ENCODE data around the gene BAHCC1.

Gene BAHCC1

DNA sequence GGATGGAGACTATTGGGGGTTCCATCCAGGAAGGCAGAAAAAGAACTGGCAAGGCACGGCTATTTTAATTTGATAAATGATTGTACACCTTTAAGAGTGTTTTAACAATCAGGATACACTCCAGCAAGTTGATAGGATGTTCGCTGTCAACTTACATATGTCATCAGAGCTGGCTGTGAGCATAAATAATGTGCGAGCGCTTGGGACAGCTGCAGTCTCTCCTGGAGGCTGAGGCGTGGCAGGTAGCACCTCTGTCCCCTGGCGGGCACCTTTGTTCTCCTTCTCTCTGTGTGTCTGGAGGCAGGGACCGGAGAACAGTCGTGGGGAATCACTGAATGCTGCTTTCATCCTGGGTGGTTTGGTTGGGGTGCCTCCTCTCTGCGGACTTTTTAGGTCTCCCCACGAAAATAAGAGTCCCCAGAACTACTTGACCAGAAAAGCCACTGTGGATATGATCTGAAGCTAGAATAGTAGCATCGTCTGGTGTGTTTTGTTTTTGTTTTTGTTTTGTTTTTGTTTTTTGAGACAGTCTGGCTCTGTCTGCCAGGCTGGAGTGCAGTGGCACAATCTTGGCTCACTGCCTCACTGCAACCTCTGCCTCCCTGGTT, 9.4 kb downstream of the BAHCC1 start:
- no peaks in the 10 kb centered on the region for H3K4me1 ChIP-seq (ENCODE audit: insufficient read depth, low read length, severe bottlenecking)
- no peaks in the 10 kb centered on the region for H4K20me1 ChIP-seq (ENCODE audit: insufficient read depth, low read length)
- no peaks in the 10 kb centered on the region for H3K36me3 ChIP-seq (ENCODE audit: insufficient read depth, low read length)

GRCh38 chr17:81405411-81405872, 10.2 kb downstream of the BAHCC1 start:
- no peak for TF ChIP-seq EZH2 (IDR thresholded peaks at IDR 0.05; ENCODE audit: borderline replicate concordance, low read length)
- TF ChIP-seq CTCF (IDR thresholded peaks at IDR 0.05; ENCODE audit: low read length), result no peak
- Histone ChIP-seq H2AFZ (ENCODE audit: low read length) (no peak overlapping the region), H3K9me3 (ENCODE audit: low read length) (no peaks in the 10 kb centered on the region), H3F3A (ENCODE audit: insufficient read depth, low read length) (no peaks in the 10 kb centered on the region), H3K27ac (ENCODE audit: low read depth, low read length, poor library complexity, severe bottlenecking) (no peak overlapping the region), H3K9me2 (ENCODE audit: low read depth, low read length) (no peaks in the 10 kb centered on the region), H3K36me3 (ENCODE audit: insufficient read depth, low read length) (no peaks in the 10 kb centered on the region), H3K4me3 (ENCODE audit: low read depth, low read length, poor library complexity, severe bottlenecking) (no peak overlapping the region), H3K27me3 (ENCODE audit: insufficient read depth, low read length) (peaks cover 11% of the 10 kb centered on the region; the same call in 1 of the 2 replicates), H4K20me1 (ENCODE audit: insufficient read depth, low read length) (no peaks in the 10 kb centered on the region), H3K9ac (ENCODE audit: low read length) (no peak overlapping the region), H3K4me2 (ENCODE audit: low read length) (no peak overlapping the region), H3K4me1 (ENCODE audit: insufficient read depth, low read length, severe bottlenecking) (no peaks in the 10 kb centered on the region), H3K79me2 (ENCODE audit: insufficient read depth, low read length) (no peaks in the 10 kb centered on the region)

More for the DNA sequence above, 9.4 kb downstream of the BAHCC1 start:
- no peak for TF ChIP-seq EZH2 (IDR thresholded peaks at IDR 0.05; ENCODE audit: borderline replicate concordance, low read length)
- TF ChIP-seq CTCF (IDR thresholded peaks at IDR 0.05; ENCODE audit: low read length), result no peak
- Histone ChIP-seq H3K4me3 (ENCODE audit: low read depth, low read length, poor library complexity, severe bottlenecking) (no peak overlapping the region), H3F3A (ENCODE audit: insufficient read depth, low read length) (no peaks in the 10 kb centered on the region), H3K79me2 (ENCODE audit: insufficient read depth, low read length) (no peaks in the 10 kb centered on the region), H3K4me2 (ENCODE audit: low read length) (no peak overlapping the region), H2AFZ (ENCODE audit: low read length) (no peak overlapping the region), H3K9me2 (ENCODE audit: low read depth, low read length) (no peaks in the 10 kb centered on the region), H3K9ac (ENCODE audit: low read length) (no peak overlapping the region), H3K9me3 (ENCODE audit: low read length) (no peaks in the 10 kb centered on the region), H3K27ac (ENCODE audit: low read depth, low read length, poor library complexity, severe bottlenecking) (no peak overlapping the region), H3K27me3 (ENCODE audit: insufficient read depth, low read length) (peaks cover 11% of the 10 kb centered on the region)

GRCh38 chr17:81406117-81406953, 11.1 kb downstream of the BAHCC1 start:
- no peak overlapping the region for H3K9ac ChIP-seq (ENCODE audit: low read length)
- H2AFZ ChIP-seq (ENCODE audit: low read length), result no peak overlapping the region
- no peaks in the 10 kb centered on the region for H3K9me2 ChIP-seq (ENCODE audit: low read depth, low read length)
- no peaks in the 10 kb centered on the region for H3K79me2 ChIP-seq (ENCODE audit: insufficient read depth, low read length)
- H3K27me3 ChIP-seq (ENCODE audit: insufficient read depth, low read length), result 0 out of 2 replicates have a peak, but pooled peaks cover 6% of the 10 kb centered on the region
- no peak overlapping the region for H3K27ac ChIP-seq (ENCODE audit: low read depth, low read length, poor library complexity, severe bottlenecking)
- no peaks in the 10 kb centered on the region for H3K9me3 ChIP-seq (ENCODE audit: low read length)
- H3K4me3 ChIP-seq (ENCODE audit: low read depth, low read length, poor library complexity, severe bottlenecking), result no peak overlapping the region
- no peaks in the 10 kb centered on the region for H3K36me3 ChIP-seq (ENCODE audit: insufficient read depth, low read length)
- TF ChIP-seq EZH2 (IDR thresholded peaks at IDR 0.05; ENCODE audit: borderline replicate concordance, low read length), result no peak
- no peak for TF ChIP-seq CTCF (IDR thresholded peaks at IDR 0.05; ENCODE audit: low read length)
- H3F3A ChIP-seq (ENCODE audit: insufficient read depth, low read length), result no peaks in the 10 kb centered on the region
- H4K20me1 ChIP-seq (ENCODE audit: insufficient read depth, low read length), result no peaks in the 10 kb centered on the region
- no peak overlapping the region for H3K4me2 ChIP-seq (ENCODE audit: low read length)
- no peaks in the 10 kb centered on the region for H3K4me1 ChIP-seq (ENCODE audit: insufficient read depth, low read length, severe bottlenecking)

All from OCI-LY1 (cell line).